HEK293 (cell line): ENCODE results near the gene P2RX7.

ENCODE experiments used
- CTCF ChIA-PET: fragments of 350-600 bp; formaldehyde crosslinking; extraction: SDS; loops from one replicate; lab custom pipeline; 2021; ENCODE audit warnings: antibody characterized with exemption; lab: Yijun Ruan, JAX
- POLR2A ChIA-PET: fragments of 300-600 bp; formaldehyde crosslinking; extraction: SDS; loops from one replicate; lab custom pipeline; 2020; ENCODE audit warnings: antibody characterized with exemption, inconsistent platforms; lab: Yijun Ruan, JAX
- H3K27ac ChIP-seq: fragments of 200-500 bp; sonication (Bioruptor generic); 2 replicates; pipeline ENCODE4 v1.5.1; 2014; ENCODE audit warnings: low read depth, low read length, control low read depth, inconsistent platforms; ENCODE audit errors: extremely low read depth
- H3K36me3 ChIP-seq, 2 experiments: fragments of 200-500 bp in 1 of 2; sonication (Bioruptor generic) in 1 of 2; 1 replicate in 1 of 2; 2 replicates in 1 of 2; pipeline ENCODE4 v1.5.1; 2014 to 2017; ENCODE audit warnings: inconsistent platforms in 2 of 2, low read length in 2 of 2; ENCODE audit not compliant: control insufficient read depth in 2 of 2, insufficient read depth in 1 of 2
- H3K4me1 ChIP-seq: fragments of 200-500 bp; sonication (Bioruptor generic); 2 replicates; pipeline ENCODE4 v1.5.1; 2014; ENCODE audit warnings: mild to moderate bottlenecking, low read length, inconsistent platforms; ENCODE audit not compliant: control insufficient read depth, insufficient read depth
- H3K4me3 ChIP-seq: 2 replicates; pipeline ENCODE4 v1.5.1; 2011; ENCODE audit warnings: low read depth, mild to moderate bottlenecking, control low read depth, low read length, moderate library complexity
- H3K9me3 ChIP-seq: fragments of 200-500 bp; sonication (Bioruptor generic); 2 replicates; pipeline ENCODE4 v1.5.1; 2014; ENCODE audit warnings: low read depth, low read length, inconsistent platforms; ENCODE audit not compliant: control insufficient read depth, insufficient read depth
- HOXA7 ChIP-seq: sonication (generic); formaldehyde crosslinking; IDR thresholded peaks from 2 replicates; pipeline ENCODE4 v1.8.1; 2022; ENCODE audit warnings: missing genetic modification reagents, borderline replicate concordance
- KLF1 ChIP-seq: fragments of 450-650 bp; formaldehyde crosslinking; IDR thresholded peaks from 2 replicates; pipeline ENCODE4 v1.5.1; 2016; ENCODE audit warnings: missing biosample characterization, missing genetic modification characterization
- KLF8 ChIP-seq: fragments of 450-650 bp; formaldehyde crosslinking; IDR thresholded peaks from 2 replicates; pipeline ENCODE4 v1.5.1; 2016; ENCODE audit warnings: missing biosample characterization, missing genetic modification characterization
- SP3 ChIP-seq: fragments of 450-650 bp; formaldehyde crosslinking; IDR thresholded peaks from 2 replicates; pipeline ENCODE4 v1.5.1; 2016; ENCODE audit warnings: missing biosample characterization, missing genetic modification characterization
- TRIM28 ChIP-seq: IDR thresholded peaks from 2 replicates; pipeline ENCODE4 v1.6.1; 2011; ENCODE audit warnings: low read length, control low read depth, borderline replicate concordance
- ZBTB20 ChIP-seq: fragments of 450-650 bp; formaldehyde crosslinking; IDR thresholded peaks from 2 replicates; pipeline ENCODE4 v1.5.1; 2016; ENCODE audit warnings: missing biosample characterization, missing genetic modification characterization
- ZBTB21 ChIP-seq: fragments of 450-650 bp; formaldehyde crosslinking; IDR thresholded peaks from 2 replicates; pipeline ENCODE4 v1.5.1; 2017; ENCODE audit warnings: missing biosample characterization, missing genetic modification characterization
- ZBTB48 ChIP-seq: fragments of 450-650 bp; formaldehyde crosslinking; IDR thresholded peaks from 2 replicates; pipeline ENCODE4 v1.5.1; 2016; ENCODE audit warnings: missing biosample characterization, missing genetic modification characterization
- ZEB2 ChIP-seq: fragments of 450-650 bp; formaldehyde crosslinking; IDR thresholded peaks from 2 replicates; pipeline ENCODE4 v1.5.1; 2016; ENCODE audit warnings: missing biosample characterization, missing genetic modification characterization
- ZFHX2 ChIP-seq: fragments of 450-650 bp; formaldehyde crosslinking; conservative IDR thresholded peaks from 2 replicates; pipeline ENCODE4 v1.5.1; 2016; ENCODE audit warnings: missing biosample characterization, missing genetic modification characterization
- ZNF2 ChIP-seq: fragments of 450-650 bp; formaldehyde crosslinking; IDR thresholded peaks from 2 replicates; pipeline ENCODE4 v1.5.1; 2016; ENCODE audit warnings: missing biosample characterization, missing genetic modification characterization
- ZNF335 ChIP-seq: fragments of 450-650 bp; formaldehyde crosslinking; conservative IDR thresholded peaks from 2 replicates; pipeline ENCODE4 v1.5.1; 2016; ENCODE audit warnings: missing biosample characterization, missing genetic modification characterization
- ZNF391 ChIP-seq: fragments of 450-650 bp; formaldehyde crosslinking; IDR thresholded peaks from 2 replicates; pipeline ENCODE4 v1.5.1; 2016; ENCODE audit warnings: low read depth, missing biosample characterization, missing genetic modification characterization, borderline replicate concordance
- ZNF600 ChIP-seq: fragments of 450-650 bp; formaldehyde crosslinking; IDR thresholded peaks from 2 replicates; pipeline ENCODE4 v1.5.1; 2016; ENCODE audit warnings: missing biosample characterization, missing genetic modification characterization
- ZNF629 ChIP-seq: fragments of 450-650 bp; formaldehyde crosslinking; IDR thresholded peaks from 2 replicates; pipeline ENCODE4 v1.5.1; 2017; ENCODE audit warnings: missing biosample characterization, missing genetic modification characterization
- ZNF660 ChIP-seq: fragments of 450-650 bp; IDR thresholded peaks from 2 replicates; pipeline ENCODE4 v1.5.1; 2018; ENCODE audit warnings: missing biosample characterization, mild to moderate bottlenecking, missing genetic modification characterization
- ZNF670 ChIP-seq: fragments of 450-650 bp; formaldehyde crosslinking; IDR thresholded peaks from 2 replicates; pipeline ENCODE4 v1.5.1; 2016; ENCODE audit warnings: missing biosample characterization, missing genetic modification characterization, low read depth
- TF ChIP-seq, protein P1 (sequence below): fragments of 450-650 bp; formaldehyde crosslinking; IDR thresholded peaks from 2 replicates; pipeline ENCODE4 v1.5.1; 2016; ENCODE audit warnings: missing biosample characterization, missing genetic modification characterization, low read depth
- TF ChIP-seq, protein P2 (sequence below): fragments of 450-650 bp; formaldehyde crosslinking; optimal IDR thresholded peaks from 2 replicates; pipeline ENCODE3; 2016; ENCODE audit warnings: missing biosample characterization, mild to moderate bottlenecking, missing genetic modification characterization
- TF ChIP-seq, protein P3 (sequence below): fragments of 450-650 bp; formaldehyde crosslinking; IDR thresholded peaks from 2 replicates; pipeline ENCODE4 v1.5.1; 2016; ENCODE audit warnings: missing biosample characterization, missing genetic modification characterization
- TF ChIP-seq, protein P4 (sequence below): fragments of 450-650 bp; IDR thresholded peaks from 2 replicates; pipeline ENCODE4 v1.5.1; 2018; ENCODE audit warnings: missing biosample characterization, mild to moderate bottlenecking, missing genetic modification characterization
- TF ChIP-seq, protein P5 (sequence below): fragments of 450-650 bp; formaldehyde crosslinking; IDR thresholded peaks from 2 replicates; pipeline ENCODE4 v1.5.1; 2016; ENCODE audit warnings: missing biosample characterization, missing genetic modification characterization

Gene P2RX7

DNA sequence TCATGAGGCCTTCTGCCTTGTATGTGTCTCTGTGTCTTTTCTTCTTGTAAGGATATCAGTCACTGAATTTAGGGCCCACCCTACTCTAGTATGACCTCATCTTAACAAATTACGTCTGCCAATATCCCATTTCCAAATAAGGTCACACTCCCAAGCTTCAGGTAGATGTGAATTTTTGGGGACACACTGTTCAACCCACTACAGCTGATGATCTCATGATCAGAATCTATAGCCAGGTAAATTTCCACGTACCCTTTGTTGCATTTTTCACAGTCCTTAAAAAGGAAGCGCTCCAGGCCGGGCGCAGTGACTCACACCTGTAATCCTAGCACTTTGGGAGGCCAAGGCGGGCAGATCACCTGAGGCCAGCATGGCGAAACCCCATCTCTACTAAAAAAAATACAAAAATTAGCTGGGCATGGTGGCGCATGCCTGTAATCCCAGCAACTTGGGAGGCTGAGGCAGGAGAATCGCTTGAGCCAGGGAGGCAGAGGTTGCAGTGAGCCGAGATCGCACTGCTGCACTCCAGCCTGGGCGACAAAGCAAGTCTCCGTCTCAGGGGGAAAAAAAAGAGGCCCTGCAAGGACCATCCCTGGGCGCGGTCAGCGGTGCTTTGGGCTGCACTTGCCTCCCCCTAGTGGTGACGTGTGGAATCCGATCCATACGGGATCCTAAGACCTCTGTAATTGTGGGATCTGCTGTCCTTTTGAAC, 97.3 kb downstream of the P2RX7 start (continued):
- TF ChIP-seq, protein P1, sequence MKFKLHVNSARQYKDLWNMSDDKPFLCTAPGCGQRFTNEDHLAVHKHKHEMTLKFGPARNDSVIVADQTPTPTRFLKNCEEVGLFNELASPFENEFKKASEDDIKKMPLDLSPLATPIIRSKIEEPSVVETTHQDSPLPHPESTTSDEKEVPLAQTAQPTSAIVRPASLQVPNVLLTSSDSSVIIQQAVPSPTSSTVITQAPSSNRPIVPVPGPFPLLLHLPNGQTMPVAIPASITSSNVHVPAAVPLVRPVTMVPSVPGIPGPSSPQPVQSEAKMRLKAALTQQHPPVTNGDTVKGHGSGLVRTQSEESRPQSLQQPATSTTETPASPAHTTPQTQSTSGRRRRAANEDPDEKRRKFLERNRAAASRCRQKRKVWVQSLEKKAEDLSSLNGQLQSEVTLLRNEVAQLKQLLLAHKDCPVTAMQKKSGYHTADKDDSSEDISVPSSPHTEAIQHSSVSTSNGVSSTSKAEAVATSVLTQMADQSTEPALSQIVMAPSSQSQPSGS (tag by site-specific recombination) = peak; percentile 81
- peak; percentile 84 for TF ChIP-seq ZBTB48 (tag by site-specific recombination)
- TF ChIP-seq, protein P2, sequence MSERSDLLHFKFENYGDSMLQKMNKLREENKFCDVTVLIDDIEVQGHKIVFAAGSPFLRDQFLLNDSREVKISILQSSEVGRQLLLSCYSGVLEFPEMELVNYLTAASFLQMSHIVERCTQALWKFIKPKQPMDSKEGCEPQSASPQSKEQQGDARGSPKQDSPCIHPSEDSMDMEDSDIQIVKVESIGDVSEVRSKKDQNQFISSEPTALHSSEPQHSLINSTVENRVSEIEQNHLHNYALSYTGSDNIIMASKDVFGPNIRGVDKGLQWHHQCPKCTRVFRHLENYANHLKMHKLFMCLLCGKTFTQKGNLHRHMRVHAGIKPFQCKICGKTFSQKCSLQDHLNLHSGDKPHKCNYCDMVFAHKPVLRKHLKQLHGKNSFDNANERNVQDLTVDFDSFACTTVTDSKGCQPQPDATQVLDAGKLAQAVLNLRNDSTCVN (tag by site-specific recombination) = peak; percentile 5
- peak; percentile 79; the same call in 1 of the 2 replicates for TF ChIP-seq ZNF2 (tag by site-specific recombination)
- TF ChIP-seq, protein P3, sequence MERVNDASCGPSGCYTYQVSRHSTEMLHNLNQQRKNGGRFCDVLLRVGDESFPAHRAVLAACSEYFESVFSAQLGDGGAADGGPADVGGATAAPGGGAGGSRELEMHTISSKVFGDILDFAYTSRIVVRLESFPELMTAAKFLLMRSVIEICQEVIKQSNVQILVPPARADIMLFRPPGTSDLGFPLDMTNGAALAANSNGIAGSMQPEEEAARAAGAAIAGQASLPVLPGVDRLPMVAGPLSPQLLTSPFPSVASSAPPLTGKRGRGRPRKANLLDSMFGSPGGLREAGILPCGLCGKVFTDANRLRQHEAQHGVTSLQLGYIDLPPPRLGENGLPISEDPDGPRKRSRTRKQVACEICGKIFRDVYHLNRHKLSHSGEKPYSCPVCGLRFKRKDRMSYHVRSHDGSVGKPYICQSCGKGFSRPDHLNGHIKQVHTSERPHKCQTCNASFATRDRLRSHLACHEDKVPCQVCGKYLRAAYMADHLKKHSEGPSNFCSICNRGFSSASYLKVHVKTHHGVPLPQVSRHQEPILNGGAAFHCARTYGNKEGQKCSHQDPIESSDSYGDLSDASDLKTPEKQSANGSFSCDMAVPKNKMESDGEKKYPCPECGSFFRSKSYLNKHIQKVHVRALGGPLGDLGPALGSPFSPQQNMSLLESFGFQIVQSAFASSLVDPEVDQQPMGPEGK (tag by site-specific recombination) = peak; percentile 48
- TF ChIP-seq SP3 (tag by site-specific recombination) = 0 out of 2 replicates have a peak, but pooled peaks have one; percentile 42
- peak; percentile 94 for TF ChIP-seq ZNF600
- TF ChIP-seq ZEB2 (tag by site-specific recombination) = peak; percentile 37; the same call in 1 of the 2 replicates
- TF ChIP-seq ZNF660 (tag by site-specific recombination) = peak; percentile 30; the same call in 1 of the 2 replicates
- TF ChIP-seq ZBTB20 (tag by site-specific recombination) = 0 out of 2 replicates have a peak, but pooled peaks have one; percentile 22
- TF ChIP-seq, protein P4, sequence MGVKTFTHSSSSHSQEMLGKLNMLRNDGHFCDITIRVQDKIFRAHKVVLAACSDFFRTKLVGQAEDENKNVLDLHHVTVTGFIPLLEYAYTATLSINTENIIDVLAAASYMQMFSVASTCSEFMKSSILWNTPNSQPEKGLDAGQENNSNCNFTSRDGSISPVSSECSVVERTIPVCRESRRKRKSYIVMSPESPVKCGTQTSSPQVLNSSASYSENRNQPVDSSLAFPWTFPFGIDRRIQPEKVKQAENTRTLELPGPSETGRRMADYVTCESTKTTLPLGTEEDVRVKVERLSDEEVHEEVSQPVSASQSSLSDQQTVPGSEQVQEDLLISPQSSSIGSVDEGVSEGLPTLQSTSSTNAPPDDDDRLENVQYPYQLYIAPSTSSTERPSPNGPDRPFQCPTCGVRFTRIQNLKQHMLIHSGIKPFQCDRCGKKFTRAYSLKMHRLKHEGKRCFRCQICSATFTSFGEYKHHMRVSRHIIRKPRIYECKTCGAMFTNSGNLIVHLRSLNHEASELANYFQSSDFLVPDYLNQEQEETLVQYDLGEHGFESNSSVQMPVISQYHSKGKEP (tag by site-specific recombination) = 0 out of 2 replicates have a peak, but pooled peaks have one; percentile 11
- peak; percentile 47; the same call in 1 of the 2 replicates for TF ChIP-seq KLF1 (tag by site-specific recombination)
- peak; percentile 27; the same call in 1 of the 2 replicates for TF ChIP-seq TRIM28
- peak; percentile 50; the same call in 1 of the 2 replicates for TF ChIP-seq KLF8 (tag by site-specific recombination)
- TF ChIP-seq ZNF335 = peak; percentile 88
- TF ChIP-seq ZNF629 = 0 out of 2 replicates have a peak, but pooled peaks have one; percentile 36
- 0 out of 2 replicates have a peak, but pooled peaks have one; percentile 20 for TF ChIP-seq ZNF391 (tag by site-specific recombination)
- 0 out of 2 replicates have a peak, but pooled peaks have one; percentile 11 for TF ChIP-seq ZBTB21 (tag by site-specific recombination)

DNA sequence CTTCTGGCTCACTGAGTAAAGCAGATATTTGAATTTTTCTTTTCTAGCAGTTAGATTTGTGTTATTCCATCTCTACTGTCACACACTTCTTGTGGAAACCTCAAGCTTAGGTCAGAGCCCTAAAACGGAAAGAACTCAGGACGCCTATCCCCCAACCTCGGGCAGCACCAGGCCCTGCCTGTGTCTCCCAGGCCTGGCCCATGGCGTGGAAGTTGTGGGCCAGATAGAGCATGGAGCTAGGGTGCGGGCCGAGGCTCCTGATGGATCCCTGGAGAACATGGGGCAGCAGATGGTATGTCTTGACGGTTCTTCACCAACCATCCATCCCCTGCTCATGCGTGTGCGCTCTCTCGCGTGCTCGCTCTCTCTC, 97.8 kb downstream of the P2RX7 start:
- POLR2A ChIA-PET = no interaction called here
- Histone ChIP-seq H3K36me3 (peaks cover 5 to 47% of the 10 kb centered on the region in 2 experiments; a peak in 2 of 3 replicates), H3K27ac (no peak overlapping the region), H3K4me1 (no peaks in the 10 kb centered on the region), H3K4me3 (no peak overlapping the region)
- TF ChIP-seq ZNF670 (tag by site-specific recombination) (no peak), ZEB2 (tag by site-specific recombination) (no peak), HOXA7 (CRISPR knock-in tag) (no peak), ZFHX2 (tag by site-specific recombination) (no peak)
- TF ChIP-seq, protein P5, sequence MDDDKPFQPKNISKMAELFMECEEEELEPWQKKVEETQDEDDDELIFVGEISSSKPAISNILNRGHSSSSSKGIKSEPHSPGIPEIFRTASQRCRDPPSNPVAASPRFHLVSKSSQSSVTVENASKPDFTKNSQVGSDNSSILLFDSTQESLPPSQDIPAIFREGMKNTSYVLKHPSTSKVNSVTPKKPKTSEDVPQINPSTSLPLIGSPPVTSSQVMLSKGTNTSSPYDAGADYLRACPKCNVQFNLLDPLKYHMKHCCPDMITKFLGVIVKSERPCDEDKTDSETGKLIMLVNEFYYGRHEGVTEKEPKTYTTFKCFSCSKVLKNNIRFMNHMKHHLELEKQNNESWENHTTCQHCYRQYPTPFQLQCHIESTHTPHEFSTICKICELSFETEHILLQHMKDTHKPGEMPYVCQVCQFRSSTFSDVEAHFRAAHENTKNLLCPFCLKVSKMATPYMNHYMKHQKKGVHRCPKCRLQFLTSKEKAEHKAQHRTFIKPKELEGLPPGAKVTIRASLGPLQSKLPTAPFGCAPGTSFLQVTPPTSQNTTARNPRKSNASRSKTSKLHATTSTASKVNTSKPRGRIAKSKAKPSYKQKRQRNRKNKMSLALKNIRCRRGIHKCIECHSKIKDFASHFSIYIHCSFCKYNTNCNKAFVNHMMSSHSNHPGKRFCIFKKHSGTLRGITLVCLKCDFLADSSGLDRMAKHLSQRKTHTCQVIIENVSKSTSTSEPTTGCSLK = no peak
- TF ChIP-seq, all 188 proteins: peak for 0
- H3K9me3 ChIP-seq = no peaks in the 10 kb centered on the region
- CTCF ChIA-PET = interaction anchor here (0.6 to 2.1 kb wide), 22 partner anchors 8 to 870 kb away, joined by 3 to 12 read pairs (median 4); no protein-coding TSS in a partner anchor
